Stomach (tissue), 4 donors: ENCODE measurements around the gene COA1.

Experiments used
- CTCF ChIP-seq, 7 experiments: fragments of 450-650 bp in 4 of 7; fragments of 200-600 bp in 3 of 7; sonication (generic) in 3 of 7; IDR thresholded peaks; one replicate each; pipeline ENCODE4 v1.5.1; 2016 to 2019; ENCODE audit warnings: antibody characterized with exemption in 7 of 7, control low read depth in 2 of 7, mild to moderate bottlenecking in 1 of 7
- POLR2A ChIP-seq, 4 donors: fragments of 450-650 bp; IDR thresholded peaks; one replicate each; pipeline ENCODE4 v1.6.1; 2016; ENCODE audit warnings: antibody characterized with exemption in 4 of 4, control low read depth in 2 of 4, mild to moderate bottlenecking in 1 of 4, moderate library complexity in 1 of 4

GRCh38 chr7:43727003-43727402 lies 2.3 kb downstream of the COA1 start:
- no peak for TF ChIP-seq POLR2A (IDR thresholded peaks at IDR 0.05)
- no peak for TF ChIP-seq CTCF (IDR thresholded peaks at IDR 0.05)
